ENCODE measurements around the gene GPR17.

Gene GPR17

GRCh38 chr2:127654838-127655175, 8.9 kb downstream of the GPR17 start:
- TF ChIP-seq ESRRG (CRISPR knock-in tag; IDR thresholded peaks at IDR 0.05) (no peak), POU6F1 (CRISPR knock-in tag; IDR thresholded peaks at IDR 0.05; ENCODE audit: borderline replicate concordance, low read depth) (no peak), ZNF565 (CRISPR knock-in tag; conservative IDR thresholded peaks at IDR 0.05; ENCODE audit: low read depth) (no peak), ZNF8 (CRISPR knock-in tag; IDR thresholded peaks at IDR 0.05) (no peak), PATZ1 (CRISPR knock-in tag; IDR thresholded peaks at IDR 0.05; ENCODE audit: borderline replicate concordance) (no peak), CSDC2 (CRISPR knock-in tag; IDR thresholded peaks at IDR 0.05) (no peak), CREB5 (CRISPR knock-in tag; IDR thresholded peaks at IDR 0.05; ENCODE audit: low read depth) (no peak), TSHZ2 (CRISPR knock-in tag; IDR thresholded peaks at IDR 0.05) (no peak)
- ATAC-seq, result no peak

GRCh38 chr2:127655209-127656073, 9.5 kb downstream of the GPR17 start:
- TF ChIP-seq SNAI2 (CRISPR knock-in tag; IDR thresholded peaks at IDR 0.05) (no peak), CSRNP3 (CRISPR knock-in tag; IDR thresholded peaks at IDR 0.05) (no peak), ARNTL (CRISPR knock-in tag; IDR thresholded peaks at IDR 0.05; ENCODE audit: borderline replicate concordance, low read depth) (no peak), ZC3H10 (CRISPR knock-in tag; IDR thresholded peaks at IDR 0.05) (no peak), GLIS3 (CRISPR knock-in tag; IDR thresholded peaks at IDR 0.05) (no peak), ZFP30 (CRISPR knock-in tag; IDR thresholded peaks at IDR 0.05) (no peak), ESRRG (CRISPR knock-in tag; IDR thresholded peaks at IDR 0.05) (no peak), ZNF565 (CRISPR knock-in tag; conservative IDR thresholded peaks at IDR 0.05; ENCODE audit: low read depth) (no peak), ZFP3 (CRISPR knock-in tag; IDR thresholded peaks at IDR 0.05) (no peak), ZNF70 (CRISPR knock-in tag; IDR thresholded peaks at IDR 0.05) (no peak), RARB (CRISPR knock-in tag; IDR thresholded peaks at IDR 0.05) (no peak), TOX (CRISPR knock-in tag; IDR thresholded peaks at IDR 0.05; ENCODE audit: borderline replicate concordance) (no peak), CSDC2 (CRISPR knock-in tag; IDR thresholded peaks at IDR 0.05) (no peak), BACH2 (CRISPR knock-in tag; IDR thresholded peaks at IDR 0.05; ENCODE audit: borderline replicate concordance) (no peak), CREB5 (CRISPR knock-in tag; IDR thresholded peaks at IDR 0.05; ENCODE audit: low read depth) (no peak), POU6F1 (CRISPR knock-in tag; IDR thresholded peaks at IDR 0.05; ENCODE audit: borderline replicate concordance, low read depth) (no peak), OSR1 (CRISPR knock-in tag; IDR thresholded peaks at IDR 0.05) (no peak), PPARA (CRISPR knock-in tag; IDR thresholded peaks at IDR 0.05; ENCODE audit: borderline replicate concordance) (no peak), TSHZ2 (CRISPR knock-in tag; IDR thresholded peaks at IDR 0.05) (no peak)

More at GRCh38 chr2:127655209-127656073, 9.5 kb downstream of the GPR17 start:
- no peak for ATAC-seq

All from SK-N-SH treated with all-trans-retinoic acid at 6 μM for 48 hours (cell line).